Measurements from ENCODE around the gene AGPAT4.

Gene AGPAT4

DNA sequence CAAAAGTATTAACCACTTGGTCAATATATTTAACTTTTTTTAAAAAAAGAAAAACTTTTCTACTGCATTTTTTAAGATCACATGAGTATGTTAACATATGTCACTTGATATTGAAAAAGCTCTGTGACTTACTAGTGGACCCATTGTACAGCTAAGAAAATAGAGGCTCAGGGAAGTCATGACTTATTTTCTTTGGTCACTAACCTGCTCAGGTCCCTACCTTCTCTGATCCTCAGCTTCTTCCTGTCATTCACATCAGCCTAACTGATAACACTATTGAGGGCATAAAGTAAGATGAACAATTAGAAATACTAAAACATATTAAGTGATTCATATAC is 19.8 kb downstream of the AGPAT4 start:
- no peak for DNase-seq

DNA sequence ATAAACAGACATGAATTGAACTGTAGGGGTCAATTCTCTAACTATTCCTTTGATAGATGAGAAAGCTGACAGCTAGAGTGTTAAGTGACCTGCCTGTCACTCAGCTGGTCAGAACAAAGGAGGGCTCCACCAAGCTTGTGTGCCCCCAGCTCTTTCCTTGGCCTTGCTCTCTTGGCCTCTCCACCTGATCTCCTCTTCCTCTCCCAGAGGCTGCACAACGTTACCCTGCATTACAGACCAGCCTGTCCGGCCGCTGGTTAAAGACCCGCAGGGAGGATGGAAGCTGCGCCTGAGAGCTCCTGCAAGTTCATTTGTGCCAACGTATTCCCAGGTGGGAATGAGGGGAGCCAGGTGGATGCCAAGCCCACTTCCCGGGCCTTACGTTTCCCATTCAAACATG is 22.5 kb downstream of the AGPAT4 start:
- no peak for DNase-seq

GRCh38 chr6:161249327-161249726 is 24.5 kb downstream of the AGPAT4 start:
- no peak for DNase-seq

GRCh38 chr6:161246725-161247124 is 27.1 kb downstream of the AGPAT4 start:
- DNase-seq, result no peak

- DNase-seq, result no peak
These were observed 28.5 kb downstream of the AGPAT4 start for GRCh38 chr6:161245363-161245762.

DNA sequence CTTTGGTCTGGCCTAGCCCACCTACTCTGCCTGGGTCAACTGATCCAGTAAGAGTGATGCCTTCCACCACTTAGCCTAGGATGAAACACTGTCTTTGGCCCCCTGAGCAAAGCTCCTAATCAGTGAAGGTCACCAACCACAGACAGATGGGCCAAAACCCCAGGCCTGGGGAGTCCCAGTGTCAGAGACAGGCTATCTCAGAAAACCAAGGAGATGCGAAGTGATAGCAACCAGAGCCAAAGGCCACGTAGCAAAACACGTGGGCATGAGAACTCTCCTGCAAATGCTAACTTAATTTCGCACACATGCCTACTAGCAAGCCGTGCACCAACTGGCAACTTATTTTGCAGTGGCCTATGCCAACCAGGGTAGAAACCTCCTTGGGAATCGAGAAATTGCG is 29.1 kb downstream of the AGPAT4 start:
- no peak for DNase-seq

DNA sequence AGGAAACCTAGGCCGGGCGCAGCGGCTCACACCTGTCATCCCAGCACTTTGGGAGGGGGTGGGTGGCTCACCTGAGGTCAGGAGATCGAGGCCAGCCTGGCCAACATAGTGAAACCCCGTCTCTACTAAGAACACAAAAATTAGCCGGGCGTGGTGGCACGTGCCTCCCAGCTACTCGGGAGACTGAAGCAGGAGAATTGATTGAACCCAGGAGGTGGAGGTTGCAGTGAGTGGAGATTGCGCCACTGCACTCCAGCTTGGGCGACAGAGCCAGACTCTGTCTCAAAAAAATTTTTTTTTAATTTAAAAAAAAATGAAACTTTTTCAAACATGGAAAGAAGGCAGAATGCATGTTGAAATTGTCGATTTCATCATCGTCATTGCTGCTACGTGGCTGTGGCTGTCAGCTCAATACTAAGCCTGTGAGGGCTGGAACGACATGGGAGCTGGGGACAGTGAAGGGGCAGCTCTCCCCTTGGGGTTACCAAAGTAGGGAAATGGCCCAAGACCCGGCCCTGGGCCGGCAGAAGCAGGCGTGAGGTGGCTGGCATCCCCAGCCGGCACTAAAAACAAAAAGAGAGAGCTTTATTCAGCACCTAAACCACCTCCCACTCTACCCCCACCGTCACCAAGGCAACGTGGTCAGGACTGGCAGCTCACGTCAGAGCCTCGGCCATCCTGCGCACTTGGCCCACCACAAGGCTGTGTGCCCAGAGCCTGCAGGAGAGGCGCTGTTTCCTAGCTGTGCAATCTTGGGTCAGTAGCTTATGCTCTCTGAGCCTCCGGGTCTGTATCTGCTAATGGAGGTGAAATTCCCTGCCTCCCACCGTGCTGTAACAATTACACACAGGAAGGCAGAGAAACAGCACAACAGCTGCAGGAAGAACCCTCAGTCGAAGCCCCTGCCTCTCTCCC is 30.8 kb downstream of the AGPAT4 start:
- peak; percentile 82 for DNase-seq

- DNase-seq, result peak; percentile 40
These were observed 31.7 kb downstream of the AGPAT4 start for GRCh38 chr6:161242113-161242512.

DNA sequence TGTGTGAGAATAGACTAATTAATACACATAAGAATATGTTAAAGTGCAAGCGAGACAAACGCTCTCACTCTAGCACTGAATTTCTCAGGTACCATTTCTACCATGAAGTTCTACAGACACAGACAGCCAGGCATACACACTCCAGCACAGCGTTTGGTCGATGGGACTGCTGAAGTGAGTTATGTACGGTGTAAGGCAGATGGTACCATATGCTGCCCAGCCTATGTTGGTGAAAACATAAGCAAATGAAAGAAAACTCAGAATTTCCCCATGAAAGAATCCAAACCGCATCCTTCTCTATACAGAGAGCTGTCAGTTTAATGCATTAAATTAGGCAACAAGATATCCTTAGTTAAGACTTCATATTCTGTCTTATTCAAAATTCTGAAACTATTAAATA is 34.9 kb downstream of the AGPAT4 start:
- no peak for DNase-seq

GRCh38 chr6:161238500-161238899 is 35.4 kb downstream of the AGPAT4 start:
- DNase-seq, result no peak

- DNase-seq, result no peak
These were observed 35.8 kb downstream of the AGPAT4 start for GRCh38 chr6:161238081-161238480.

DNA sequence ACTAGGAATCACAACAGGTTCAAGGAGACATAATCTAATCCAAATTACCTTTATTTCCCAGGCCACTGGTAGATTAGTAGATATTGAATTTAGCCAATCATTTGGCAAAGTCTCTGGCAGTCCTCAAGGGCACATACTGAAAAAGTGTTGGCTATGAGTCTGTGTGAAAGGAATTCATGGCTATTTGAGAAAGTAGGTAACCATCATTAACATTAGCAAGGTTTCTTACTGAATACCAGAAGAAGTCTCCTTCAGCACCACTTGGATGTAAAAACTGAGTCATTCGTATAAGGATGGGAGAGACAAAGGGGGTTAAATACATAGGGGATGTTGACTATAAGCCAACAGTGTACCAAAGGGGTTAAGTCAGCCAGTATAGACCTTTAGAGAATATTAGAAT is 36.7 kb downstream of the AGPAT4 start:
- no peak for DNase-seq

GRCh38 chr6:161235776-161236633 is 37.9 kb downstream of the AGPAT4 start:
- no peak for DNase-seq

GRCh38 chr6:161233986-161234661 is 39.7 kb downstream of the AGPAT4 start:
- no peak for DNase-seq

GRCh38 chr6:161232467-161232866 is 41.4 kb downstream of the AGPAT4 start:
- no peak for DNase-seq

- DNase-seq, result no peak
These were observed 41.9 kb downstream of the AGPAT4 start for GRCh38 chr6:161232010-161232409.

GRCh38 chr6:161230339-161230738 is 43.5 kb downstream of the AGPAT4 start:
- no peak for DNase-seq

DNA sequence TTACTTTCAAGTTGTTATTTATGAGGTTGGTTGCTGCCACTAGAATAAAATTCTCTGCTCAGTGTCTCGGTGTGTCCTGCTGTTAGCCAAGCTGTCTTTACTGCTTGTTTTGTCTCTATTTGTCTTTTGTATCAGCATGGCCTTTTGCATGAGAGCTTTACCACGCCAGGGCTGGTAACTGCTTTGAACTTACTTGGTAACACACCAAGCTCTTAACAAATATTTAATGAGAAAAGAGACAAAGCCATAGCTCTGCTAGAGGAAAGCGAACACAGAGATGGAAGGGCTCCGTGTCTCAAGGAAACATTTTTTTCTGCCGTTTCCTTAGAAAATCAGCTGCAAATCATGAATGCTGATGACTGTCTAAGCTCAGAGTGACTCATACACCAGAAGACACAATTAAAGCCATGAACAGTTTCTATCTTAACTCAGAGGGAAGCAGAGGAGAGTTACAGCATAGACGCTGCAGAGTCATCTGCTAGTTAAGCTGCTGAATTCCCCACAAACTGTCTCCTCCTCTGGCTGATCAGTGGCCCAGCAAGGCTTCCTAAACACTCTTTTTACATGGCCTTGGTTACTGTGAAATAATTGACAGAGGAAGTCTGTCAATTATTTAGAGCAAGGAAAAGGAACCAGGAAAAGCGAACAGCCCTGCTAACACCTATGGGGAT is 44.8 kb downstream of the AGPAT4 start:
- DNase-seq, result no peak

GRCh38 chr6:161228096-161228495 is 45.8 kb downstream of the AGPAT4 start:
- DNase-seq, result no peak

DNA sequence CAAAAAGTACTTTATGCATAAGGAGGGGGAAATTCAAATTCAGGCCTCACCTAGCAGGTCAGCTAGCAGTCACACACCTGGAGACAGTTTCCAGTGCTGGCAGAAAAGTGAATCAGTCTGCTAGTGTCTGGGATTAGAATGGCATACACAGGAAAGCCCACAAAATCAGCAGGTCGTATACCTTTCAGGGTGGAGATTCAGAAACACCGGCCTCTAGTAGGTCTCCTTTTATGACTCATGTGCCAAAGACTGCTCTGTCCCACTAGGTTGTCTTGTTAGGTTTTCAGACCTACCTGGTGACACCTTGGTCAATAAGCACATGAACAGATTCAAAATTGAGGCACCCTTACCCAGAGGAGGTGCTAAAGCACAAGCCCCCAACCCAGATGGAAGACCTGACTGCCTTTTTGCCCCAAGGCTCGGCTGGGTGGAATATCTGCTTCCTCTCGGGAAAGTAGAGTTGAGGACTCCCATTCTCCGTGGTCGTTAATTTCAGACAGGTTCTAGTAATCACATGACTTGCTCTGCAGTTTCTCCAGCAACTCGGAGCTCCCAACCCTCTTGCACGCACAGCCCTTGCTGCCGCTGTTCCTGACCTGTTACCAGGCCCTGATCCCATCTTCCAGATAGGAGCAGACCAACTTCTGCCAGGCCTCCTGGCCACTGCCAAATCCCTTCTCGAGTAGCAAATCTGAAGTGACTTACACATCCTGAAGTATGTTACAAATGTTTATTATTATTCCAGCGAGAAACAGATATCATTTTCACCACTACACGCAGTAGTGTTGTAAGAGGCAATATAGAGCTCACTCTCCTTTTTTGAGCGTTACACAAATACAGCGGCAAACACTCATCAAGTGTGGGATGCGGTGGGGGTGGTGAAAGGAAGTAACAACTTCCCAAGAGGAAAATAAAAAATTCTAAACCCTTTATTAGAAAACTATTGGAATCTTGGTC is 46.6 kb downstream of the AGPAT4 start:
- no peak for DNase-seq
